B cell (primary cell): Measurements from ENCODE around the gene GMPPA. TPM values are rescaled to one million over a fixed set of nuclear protein-coding genes. Genes with fewer than 3 reads are reported as not detected.

Source experiments
- ATAC-seq: fragments of 200-7000 bp; cut with Tn5 transposase; one replicate; pipeline ENCODE4 v1.10.0; 2021; ENCODE audit warnings: low read depth, mild to moderate bottlenecking, moderate number of reproducible peaks, moderate library complexity
- CTCF ChIA-PET: fragments of 350-600 bp; sonication (Branson Sonifier 250); formaldehyde crosslinking; loops from one replicate; lab custom pipeline; 2021; ENCODE audit warnings: antibody characterized with exemption, inconsistent platforms; lab: Charles Lee
- POLR2A ChIA-PET: fragments of 350-600 bp; sonication (Branson Sonifier 250); formaldehyde crosslinking; loops from one replicate; lab custom pipeline; 2021; ENCODE audit warnings: antibody characterized with exemption; lab: Charles Lee
- DNase-seq: peaks from one replicate; pipeline ENCODE4 v3.0.0; 2013
- H2AFZ ChIP-seq: 2 replicates; pipeline ENCODE4 v1.6.1; 2012; ENCODE audit warnings: mild to moderate bottlenecking, low read depth, low read length; ENCODE audit not compliant: insufficient read depth, poor library complexity, severe bottlenecking
- H3K27ac ChIP-seq, 2 donors: 1 replicate in 1 of 2; 2 replicates in 1 of 2; pipeline ENCODE4 v1.5.1; 2012 to 2013; ENCODE audit warnings: low read length in 2 of 2, mild to moderate bottlenecking in 2 of 2, moderate library complexity in 1 of 2
- H3K27me3 ChIP-seq, 4 experiments: fragments of 200-600 bp in 1 of 4; sonication (generic) in 1 of 4; replicated peaks in 1 of 4; 1 replicate in 2 of 4; 2 replicates in 2 of 4; pipeline versions ENCODE4 v1.6.1 to v1.7.0; 2013 to 2016; ENCODE audit warnings: low read length in 3 of 4, mild to moderate bottlenecking in 2 of 4, mixed read lengths in 1 of 4, moderate library complexity in 1 of 4; ENCODE audit not compliant: insufficient read depth in 4 of 4, control insufficient read depth in 3 of 4; ENCODE audit errors: control extremely low read depth in 1 of 4
- H3K36me3 ChIP-seq, 2 experiments: replicated peaks in 1 of 2; 1 replicate in 1 of 2; 2 replicates in 1 of 2; pipeline versions ENCODE4 v1.6.1 to v1.7.1; 2013; ENCODE audit warnings: low read length in 1 of 2; ENCODE audit not compliant: insufficient read depth in 2 of 2, control insufficient read depth in 1 of 2; ENCODE audit errors: control extremely low read depth in 1 of 2, extremely low read depth in 1 of 2
- H3K4me1 ChIP-seq, 2 donors: fragments of 200-600 bp in 1 of 2; sonication (generic) in 1 of 2; 1 replicate in 1 of 2; 2 replicates in 1 of 2; pipeline versions ENCODE4 v1.5.1 to v1.6.1; 2013 to 2017; ENCODE audit warnings: low read length in 2 of 2; ENCODE audit not compliant: control insufficient read depth in 2 of 2, insufficient read depth in 2 of 2
- H3K4me2 ChIP-seq: replicated peaks from 2 replicates; pipeline ENCODE3; 2012; ENCODE audit warnings: mild to moderate bottlenecking, low read depth, low read length; ENCODE audit not compliant: poor library complexity, severe bottlenecking
- H3K4me3 ChIP-seq, 5 experiments: fragments of 200-600 bp in 1 of 5; sonication (generic) in 1 of 5; 1 replicate in 3 of 5; 2 replicates in 2 of 5; pipeline versions ENCODE4 v1.5.1 to v1.7.0; 2011 to 2016; ENCODE audit warnings: low read length in 4 of 5, mild to moderate bottlenecking in 4 of 5, low read depth in 2 of 5, control low read depth in 1 of 5, moderate library complexity in 1 of 5; ENCODE audit not compliant: insufficient read depth in 1 of 5; ENCODE audit errors: control extremely low read depth in 1 of 5, extremely low read depth in 1 of 5
- H3K79me2 ChIP-seq: fragments of 200-600 bp; sonication (generic); one replicate; pipeline ENCODE4 v1.6.0; 2016; ENCODE audit warnings: low read length; ENCODE audit not compliant: control insufficient read depth, insufficient read depth
- H3K9ac ChIP-seq: fragments of 200-600 bp; sonication (generic); 2 replicates; pipeline ENCODE4 v1.6.1; 2017; ENCODE audit warnings: mild to moderate bottlenecking, low read length, moderate library complexity
- H3K9me3 ChIP-seq, 3 donors: one replicate each; pipeline versions ENCODE4 v1.6.1 to v1.7.1; 2013; ENCODE audit warnings: low read length in 2 of 3; ENCODE audit not compliant: control insufficient read depth in 2 of 3, insufficient read depth in 1 of 3; ENCODE audit errors: control extremely low read depth in 1 of 3
- H4K20me1 ChIP-seq: 2 replicates; pipeline ENCODE4 v1.6.0; 2012; ENCODE audit warnings: mild to moderate bottlenecking, low read length; ENCODE audit not compliant: insufficient read depth, control insufficient read depth, poor library complexity, severe bottlenecking
- H3K27ac Mint-ChIP-seq: one replicate; pipeline ENCODE4 v1.8.0; 2021; ENCODE audit warnings: mixed read lengths
- H3K27me3 Mint-ChIP-seq: one replicate; pipeline ENCODE4 v1.8.0; 2021; ENCODE audit warnings: mixed read lengths
- H3K4me1 Mint-ChIP-seq: one replicate; pipeline ENCODE4 v1.8.0; 2021; ENCODE audit warnings: mixed read lengths
- H3K4me3 Mint-ChIP-seq: one replicate; pipeline ENCODE4 v1.8.0; 2021; ENCODE audit warnings: mixed read lengths
- H3K9me3 Mint-ChIP-seq: one replicate; pipeline ENCODE4 v1.8.0; 2022; ENCODE audit warnings: mixed read lengths; ENCODE audit not compliant: insufficient read depth
- EZH2 ChIP-seq: IDR thresholded peaks from 2 replicates; pipeline ENCODE4 v1.6.1; 2012; ENCODE audit warnings: borderline replicate concordance, low read depth, mild to moderate bottlenecking, moderate library complexity, low read length; ENCODE audit not compliant: insufficient read depth, poor library complexity, severe bottlenecking
- WGBS: methylation state at CpG from one replicate; pipeline ENCODE4 v1.1.5; 2013; ENCODE audit warnings: missing lambda C conversion rate; ENCODE audit not compliant: insufficient coverage; 5-methylcytosine and 5-hydroxymethylcytosine counted together
- intact Hi-C: fragments of 100-400 bp; cut with micrococcal nuclease; formaldehyde crosslinking; loops from one replicate; pipeline ENCODE4 v1.10.0; 2022
- polyA plus RNA-seq: library from polyadenylated mRNA; depleted of rRNA; stranded (reverse); fragments of >200 nt; gene quantifications from 2 replicates; pipeline ENCODE4 v1.2.3, GENCODE V29; 2012
- total RNA-seq, 2 donors: library from RNA; stranded (reverse); fragments of 120-200 nt in 1 of 2; gene quantifications; 1 replicate in 1 of 2; 2 replicates in 1 of 2; pipeline versions ENCODE4 v1.2.3 to v1.2.4, GENCODE V29; 2013 to 2022
- TF ChIP-seq, protein P1 (sequence below): fragments of 200-600 bp; IDR thresholded peaks from one replicate; pipeline ENCODE4 v1.8.0; 2022; ENCODE audit warnings: antibody characterized with exemption, mild to moderate bottlenecking

GMPPA gene
- total and polyA plus RNA-seq, 2 donors (not counting 1 experiment from before 2014, with no cell fraction given): 27.8 to 67.9 TPM

DNA sequence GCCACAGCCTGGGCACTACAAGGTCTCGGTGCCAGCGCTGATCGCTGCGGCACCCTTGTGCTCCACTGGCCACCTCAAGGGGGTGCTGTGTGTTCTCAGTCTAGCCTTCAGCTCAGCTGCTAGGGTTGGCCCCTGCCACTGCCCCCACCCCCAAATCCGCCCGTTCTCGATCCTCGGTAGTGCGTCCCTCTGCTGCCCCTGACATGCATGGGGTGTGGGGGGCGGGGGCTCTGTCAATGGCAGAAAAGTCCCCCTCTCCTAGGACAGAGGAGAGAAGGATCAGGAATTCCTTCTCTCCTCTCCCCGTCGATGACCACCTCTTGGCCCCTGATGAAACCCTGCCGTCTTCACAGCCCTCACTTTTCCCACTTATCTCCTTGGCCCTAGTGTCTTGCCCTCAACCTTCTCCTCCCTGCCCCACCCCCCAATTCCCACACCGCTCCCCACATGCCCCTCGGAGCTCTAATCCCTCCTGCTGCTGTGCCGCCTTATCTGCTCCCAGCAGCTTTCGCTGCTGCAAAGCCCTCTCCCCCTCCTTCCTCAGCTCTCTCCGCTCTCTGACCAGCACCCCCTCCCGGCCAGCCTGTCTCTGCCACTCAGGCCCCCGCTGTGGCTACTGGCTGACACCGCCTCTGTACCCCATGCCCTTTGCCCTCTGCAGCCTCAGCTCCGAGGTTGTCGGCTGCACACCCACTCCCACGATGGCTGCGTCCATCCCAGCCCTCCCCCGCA is 11.3 kb downstream of the GMPPA start:
- CTCF ChIA-PET: interaction anchor here (0.5 to 2.7 kb wide), 13 partner anchors 9 to 133 kb away, joined by 3 to 15 read pairs (median 4); partner anchors contain the start of gene GMPPA

More for the DNA sequence above, 11.3 kb downstream of the GMPPA start:
- peak overlapping the region; percentile 64 for H3K4me2 ChIP-seq
- H3K4me1 ChIP-seq: peaks cover 15 to 30% of the 10 kb centered on the region in 2 donors
- TF ChIP-seq, protein P1, sequence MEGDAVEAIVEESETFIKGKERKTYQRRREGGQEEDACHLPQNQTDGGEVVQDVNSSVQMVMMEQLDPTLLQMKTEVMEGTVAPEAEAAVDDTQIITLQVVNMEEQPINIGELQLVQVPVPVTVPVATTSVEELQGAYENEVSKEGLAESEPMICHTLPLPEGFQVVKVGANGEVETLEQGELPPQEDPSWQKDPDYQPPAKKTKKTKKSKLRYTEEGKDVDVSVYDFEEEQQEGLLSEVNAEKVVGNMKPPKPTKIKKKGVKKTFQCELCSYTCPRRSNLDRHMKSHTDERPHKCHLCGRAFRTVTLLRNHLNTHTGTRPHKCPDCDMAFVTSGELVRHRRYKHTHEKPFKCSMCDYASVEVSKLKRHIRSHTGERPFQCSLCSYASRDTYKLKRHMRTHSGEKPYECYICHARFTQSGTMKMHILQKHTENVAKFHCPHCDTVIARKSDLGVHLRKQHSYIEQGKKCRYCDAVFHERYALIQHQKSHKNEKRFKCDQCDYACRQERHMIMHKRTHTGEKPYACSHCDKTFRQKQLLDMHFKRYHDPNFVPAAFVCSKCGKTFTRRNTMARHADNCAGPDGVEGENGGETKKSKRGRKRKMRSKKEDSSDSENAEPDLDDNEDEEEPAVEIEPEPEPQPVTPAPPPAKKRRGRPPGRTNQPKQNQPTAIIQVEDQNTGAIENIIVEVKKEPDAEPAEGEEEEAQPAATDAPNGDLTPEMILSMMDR: peak; percentile 59
- TF ChIP-seq EZH2: no peak
- POLR2A ChIA-PET: interaction anchor here (1.6 kb wide), 1 partner anchor 12 kb away, joined by 3 read pairs; no protein-coding TSS in a partner anchor
- ATAC-seq (peak; percentile 72), DNase-seq (peak; percentile 57)
- Mint-ChIP-seq H3K27me3 (peaks cover 48% of the 10 kb centered on the region), H3K9me3 (no peaks in the 10 kb centered on the region), H3K27ac (no peak overlapping the region), H3K4me3 (peak overlapping the region; percentile 69), H3K4me1 (peaks cover 26% of the 10 kb centered on the region)
- WGBS: 2% methylated on average over 25 of the region's 26 CpGs
- H4K20me1 ChIP-seq: no peaks in the 10 kb centered on the region
- H3K79me2 ChIP-seq: no peaks in the 10 kb centered on the region
- H3K9ac ChIP-seq: no peak overlapping the region
- intact Hi-C loops: no loop called here
- H3K36me3 ChIP-seq: peaks cover 0 to 18% of the 10 kb centered on the region in 2 experiments
- H3K4me3 ChIP-seq: peak overlapping the region in 1 of 5 experiments; percentile 8
- H3K9me3 ChIP-seq: peaks cover 0 to 18% (median 0%) of the 10 kb centered on the region in 3 donors
- H3K27me3 ChIP-seq: peaks cover 0 to 68% (median 19%) of the 10 kb centered on the region in 4 experiments
- no peak overlapping the region for H2AFZ ChIP-seq
- H3K27ac ChIP-seq: no peak overlapping the region
